Activated CD4-positive, alpha-beta T cell treated with anti-CD3 and anti-CD28 coated beads, Interleukin-10, Interleukin-2, amounts not matched to agents 100 ng/mL and 50 ng/mL, durations not matched to agents 16 hours and 8 hours (primary cell): ENCODE measurements around the gene ALDH4A1.
"Not testable (repeated sequence)": the region's sequence is repeated elsewhere in the genome, so short reads cannot be mapped to it uniquely, and the experiment has no call there.

ENCODE experiments used
- DNase-seq: peaks from one replicate; pipeline ENCODE4 v3.0.0-alpha.2; 2020

Gene ALDH4A1

DNA sequence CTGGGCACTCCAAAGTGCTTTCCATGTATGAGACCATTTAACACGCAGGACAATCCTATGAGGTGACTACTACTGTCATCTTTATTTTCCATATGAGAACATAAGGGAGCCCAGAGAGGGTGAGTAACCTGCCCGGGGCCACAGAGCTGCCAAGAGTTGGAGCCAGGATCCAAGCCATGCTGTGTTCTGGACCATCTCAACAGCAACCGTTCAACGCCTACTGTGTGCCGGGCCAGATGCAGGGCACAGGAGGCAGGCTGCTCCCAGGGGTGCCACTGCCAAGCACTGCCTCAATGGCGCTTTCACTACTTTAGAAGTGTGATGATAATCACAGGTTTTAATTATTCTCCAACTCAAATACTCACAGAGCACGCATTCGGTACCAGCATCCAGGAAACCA is 3.8 kb downstream of the ALDH4A1 start:
- DNase-seq, result no peak

DNA sequence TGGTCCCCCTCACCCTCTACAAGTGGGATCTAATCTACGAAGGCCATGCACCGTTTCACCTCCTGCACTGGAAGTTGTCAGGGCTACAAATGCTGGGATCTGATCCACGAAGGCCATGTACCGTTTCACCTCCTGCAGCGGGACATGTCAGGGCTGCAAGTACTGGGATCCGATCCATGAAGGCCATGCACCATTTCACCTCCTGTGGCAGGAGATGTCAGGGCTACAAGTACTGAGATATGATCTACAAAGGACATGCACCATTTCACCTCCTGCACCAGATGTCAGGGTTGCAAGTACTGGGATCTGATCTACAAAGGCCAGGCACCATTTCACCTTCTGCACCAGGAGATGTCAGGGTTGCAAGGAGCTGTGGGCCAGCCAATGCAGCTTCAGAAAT is 7.0 kb downstream of the ALDH4A1 start:
- DNase-seq, result no peak

DNA sequence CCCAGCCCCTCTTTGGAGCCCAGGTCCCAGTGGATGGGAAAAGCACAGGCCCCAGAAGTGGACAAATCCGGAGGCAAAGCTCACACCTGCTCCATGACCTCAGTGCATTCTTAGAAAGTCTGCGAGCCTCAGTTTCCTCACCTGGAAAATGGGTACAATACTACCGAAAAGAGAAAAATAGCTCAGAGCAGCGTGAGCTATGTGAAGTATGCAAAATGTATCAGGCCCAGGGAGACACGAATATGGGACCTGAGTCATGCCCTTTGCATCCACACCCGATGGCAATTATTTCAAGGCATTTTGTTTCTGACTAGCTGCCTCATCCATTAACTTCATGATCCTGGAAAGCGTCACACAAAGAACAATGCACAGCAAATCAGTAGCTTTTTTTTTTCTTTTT is 9.2 kb downstream of the ALDH4A1 start:
- no peak for DNase-seq

DNA sequence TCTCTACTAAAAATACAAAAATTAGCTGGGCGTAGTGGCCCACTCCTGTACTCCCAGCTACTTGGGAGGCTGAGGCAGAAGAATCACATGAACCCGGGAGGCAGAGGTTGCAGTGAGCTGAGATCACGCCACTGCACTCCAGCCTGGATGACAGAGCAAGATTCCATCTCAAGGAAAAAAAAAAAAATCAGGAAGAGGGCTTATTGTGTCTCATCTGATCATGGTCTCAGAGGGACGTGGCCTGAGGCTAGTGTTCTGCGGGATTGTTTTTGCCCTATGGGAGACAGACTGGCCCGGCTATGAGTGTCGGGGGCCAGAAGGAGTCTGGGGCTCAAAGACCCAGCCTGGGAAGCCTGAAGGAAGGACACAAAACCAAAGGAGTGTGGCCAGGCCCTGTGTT is 10.5 kb downstream of the ALDH4A1 start:
- not testable (repeated sequence) for DNase-seq

DNA sequence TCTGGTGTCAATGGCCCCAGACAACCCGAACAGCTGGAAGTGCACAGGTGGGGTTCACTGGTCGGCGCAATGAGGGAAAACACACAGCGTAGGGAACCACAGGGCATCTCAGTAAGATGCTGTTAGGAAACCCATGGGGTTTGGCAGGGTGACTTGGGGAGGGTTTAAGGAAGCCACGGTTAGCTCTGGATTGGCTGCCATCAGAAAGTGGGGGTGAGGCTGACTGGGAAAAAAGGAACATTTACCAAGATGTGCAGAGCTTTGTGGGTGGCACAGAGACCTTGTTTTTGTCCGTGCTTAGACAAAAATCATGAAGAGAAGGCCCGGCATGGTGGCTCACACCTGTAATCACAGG is 11.0 kb downstream of the ALDH4A1 start:
- DNase-seq, result no peak

- no peak for DNase-seq
Observed at GRCh38 chr1:18890706-18891425, 11.5 kb downstream of the ALDH4A1 start.

DNA sequence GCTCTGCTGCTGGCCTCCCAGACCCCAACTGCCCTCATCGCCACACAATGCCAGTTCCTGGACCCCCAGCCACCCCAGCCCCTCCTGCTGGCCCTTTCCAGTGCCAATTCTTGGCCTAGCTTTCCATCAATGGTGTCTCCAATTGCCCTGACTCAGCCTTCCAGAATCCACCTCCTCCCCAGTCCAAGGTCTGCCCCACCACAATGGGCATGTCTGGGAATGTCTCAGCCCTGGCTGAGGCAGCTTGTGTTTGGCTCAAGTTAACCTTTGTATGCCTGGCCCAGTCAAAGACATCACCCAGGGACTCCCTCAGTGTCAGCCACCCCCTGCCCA is 16.4 kb downstream of the ALDH4A1 start:
- no peak for DNase-seq

DNA sequence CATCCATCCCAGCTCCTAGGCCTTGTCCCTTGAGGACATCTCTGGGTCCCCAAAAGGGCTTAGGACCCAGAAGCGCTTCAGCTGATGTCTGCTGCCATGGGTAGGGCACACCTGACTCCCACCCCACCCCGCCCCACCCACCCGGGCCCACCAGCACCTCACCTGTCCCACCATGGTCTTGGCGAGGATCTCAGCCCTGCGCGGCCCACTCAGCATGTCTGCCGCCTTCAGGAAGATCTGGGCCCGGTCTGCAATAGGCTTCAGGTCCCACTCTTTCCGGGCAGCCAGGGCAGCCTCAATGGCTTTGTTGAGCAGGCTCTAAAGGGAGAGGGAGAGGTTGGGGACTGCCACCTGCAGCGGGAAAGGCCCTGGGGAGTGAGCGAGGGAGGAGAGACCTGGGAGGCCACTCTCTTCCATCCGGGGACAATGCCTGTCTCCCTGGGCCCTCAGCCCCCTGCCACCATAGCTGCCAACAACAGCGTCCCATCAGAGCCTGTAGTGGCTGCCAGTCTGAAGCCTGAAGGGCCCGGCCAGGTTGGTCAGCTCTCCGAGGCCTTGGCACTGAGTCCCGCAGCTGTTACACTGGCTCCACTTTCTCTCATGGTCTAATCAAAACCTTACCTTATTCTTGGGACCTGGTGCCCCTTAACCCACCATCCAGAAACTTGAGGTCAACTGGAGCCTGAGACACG is 16.9 kb downstream of the ALDH4A1 start:
- no peak for DNase-seq

DNA sequence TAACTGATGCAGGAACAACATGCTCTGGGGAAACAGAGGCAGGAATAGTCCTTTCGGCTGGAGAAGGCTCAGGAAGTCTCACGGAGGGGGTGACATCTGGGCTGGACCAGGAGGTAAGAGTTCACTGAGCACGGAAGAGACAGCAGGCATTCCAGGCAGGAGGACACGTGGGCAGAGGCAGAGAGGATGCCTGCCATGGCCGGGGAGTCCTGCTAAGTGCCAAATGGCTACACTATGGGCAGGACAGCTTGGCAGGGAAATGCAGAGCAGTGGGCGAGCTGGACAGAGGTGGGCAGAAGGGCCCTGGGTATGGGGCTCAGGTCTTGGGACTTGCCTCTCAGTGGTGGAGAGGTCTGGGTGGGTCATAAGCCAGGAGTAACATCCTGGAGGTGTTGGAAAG is 17.6 kb downstream of the ALDH4A1 start:
- no peak for DNase-seq

GRCh38 chr1:18884419-18884717 is 18.0 kb downstream of the ALDH4A1 start:
- no peak for DNase-seq

- DNase-seq, result peak; percentile 70
Observed at GRCh38 chr1:18883636-18884418, 18.5 kb downstream of the ALDH4A1 start.

- no peak for DNase-seq
Observed at GRCh38 chr1:18883079-18883478, 19.3 kb downstream of the ALDH4A1 start.

DNA sequence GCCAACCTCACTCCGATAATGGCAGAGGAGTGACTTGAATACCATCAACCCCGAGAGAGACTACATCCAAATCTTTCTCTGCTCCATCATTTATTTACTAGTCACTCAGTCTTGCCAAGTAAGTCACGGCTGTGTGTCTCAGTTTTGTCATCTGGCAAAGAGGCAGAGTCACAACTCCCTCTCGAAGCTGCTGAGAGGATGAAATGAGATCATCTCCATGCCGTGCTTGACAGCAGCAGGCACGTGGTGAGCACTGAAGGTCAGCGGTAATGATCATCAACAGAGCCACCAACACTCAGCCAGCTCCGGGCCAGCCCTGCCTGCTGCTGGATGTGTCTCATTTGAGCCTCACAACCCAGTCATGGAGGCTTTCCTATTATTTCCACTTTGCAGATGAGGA is 19.9 kb downstream of the ALDH4A1 start:
- DNase-seq, result no peak

DNA sequence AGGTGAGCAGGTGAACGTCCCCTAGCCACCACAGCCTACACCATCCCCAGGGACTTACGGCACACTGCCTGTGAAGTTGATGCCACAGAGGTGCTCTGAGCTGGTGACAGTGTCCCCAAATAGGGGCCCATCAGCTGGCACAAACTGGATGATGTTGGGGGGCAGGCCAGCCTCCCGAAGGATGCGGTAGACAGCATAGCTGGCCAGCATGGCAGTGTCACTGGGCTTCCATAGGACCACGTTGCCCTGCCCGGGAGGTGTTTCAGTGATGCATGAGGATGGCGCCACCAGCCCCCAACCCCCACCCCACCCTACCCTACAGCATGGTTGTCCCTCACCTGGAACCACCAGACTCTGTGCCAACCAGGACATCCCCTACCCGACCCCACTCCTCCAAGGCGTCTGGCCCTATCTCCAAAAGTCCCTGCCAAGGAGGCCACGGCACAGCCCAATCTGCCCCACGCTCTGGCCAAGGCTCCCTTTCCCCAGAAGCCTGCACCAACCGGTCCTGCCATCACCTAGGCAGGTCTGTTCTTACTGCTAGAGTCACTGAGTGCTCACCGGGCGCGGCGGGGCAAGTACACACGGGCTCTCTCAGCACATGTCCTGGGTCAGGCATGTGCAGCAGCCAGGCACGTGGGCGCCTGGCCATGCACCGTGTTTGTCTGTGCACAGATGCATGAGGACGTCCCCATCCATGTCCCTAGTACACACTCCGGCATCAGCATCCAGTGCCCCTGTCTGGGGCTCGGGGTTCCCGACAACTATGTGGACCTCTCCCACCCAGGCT is 20.5 kb downstream of the ALDH4A1 start:
- no peak for DNase-seq

DNA sequence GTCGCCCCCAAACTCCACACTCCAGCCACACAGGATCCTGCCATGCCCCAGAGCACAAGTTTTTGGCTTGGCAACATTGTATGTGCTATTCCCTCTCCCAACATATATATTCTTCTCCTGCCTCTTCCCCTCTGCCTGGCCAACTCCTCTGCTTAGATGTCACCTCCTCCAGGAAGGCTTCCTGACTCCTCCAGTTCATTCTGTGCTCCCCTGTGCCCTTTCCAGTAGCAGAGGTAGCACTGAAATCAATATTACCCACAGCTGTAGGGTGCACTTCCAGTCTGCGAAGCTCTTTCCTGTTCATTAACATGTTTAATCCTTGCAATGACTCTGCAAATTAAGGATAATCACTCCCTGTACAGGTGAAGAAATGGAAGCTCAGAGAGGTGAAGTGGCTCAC is 21.2 kb downstream of the ALDH4A1 start:
- DNase-seq, result no peak

DNA sequence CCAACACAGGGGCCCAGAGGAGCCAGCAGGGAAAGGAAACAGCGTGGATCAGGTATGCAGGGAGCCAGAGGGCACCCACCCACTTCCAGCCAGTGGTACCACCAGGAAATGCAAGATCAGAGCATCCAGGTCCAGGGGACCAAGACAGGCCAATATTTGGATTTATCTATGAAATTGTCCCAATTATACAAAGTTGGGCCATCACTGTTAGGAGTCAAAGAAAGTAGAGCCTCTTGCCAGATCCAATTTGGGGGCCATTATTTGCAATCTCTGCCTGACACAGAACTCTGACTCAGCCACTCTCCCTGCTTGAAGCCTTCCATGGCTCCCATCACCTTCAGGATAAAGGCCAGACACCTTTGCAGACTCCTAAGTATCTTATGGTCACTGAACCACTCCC is 21.8 kb downstream of the ALDH4A1 start:
- DNase-seq, result no peak

- no peak for DNase-seq
Observed at GRCh38 chr1:18879791-18880309, 22.5 kb downstream of the ALDH4A1 start.

DNA sequence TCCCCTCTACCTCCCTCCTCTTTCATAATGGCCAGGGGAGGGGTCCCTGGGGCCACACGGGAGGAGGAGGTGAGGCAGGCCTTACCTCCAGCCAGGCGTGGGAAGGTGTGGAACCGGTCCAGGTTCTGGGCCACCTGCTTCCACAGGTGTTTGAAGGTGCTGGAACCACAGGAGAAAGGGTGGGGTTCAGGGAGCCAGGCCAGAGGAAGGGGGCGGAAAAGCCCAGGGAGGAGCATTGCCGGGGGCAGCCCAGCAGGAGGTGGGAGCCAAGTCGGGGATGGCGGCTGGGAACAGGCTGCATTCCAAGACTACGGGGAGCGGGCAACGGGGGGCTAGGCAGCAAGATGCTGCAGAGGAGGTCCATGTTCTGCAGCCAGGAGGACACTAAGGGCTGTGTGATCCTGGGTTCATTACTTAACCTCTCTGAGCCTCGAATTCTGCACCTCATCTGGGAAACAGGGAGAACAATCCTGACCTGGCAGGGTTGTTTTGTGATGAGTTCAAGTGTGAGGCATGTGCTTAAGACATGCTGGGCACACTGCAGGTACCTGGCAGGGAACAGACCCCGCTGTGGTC is 23.1 kb downstream of the ALDH4A1 start:
- DNase-seq, result no peak

DNA sequence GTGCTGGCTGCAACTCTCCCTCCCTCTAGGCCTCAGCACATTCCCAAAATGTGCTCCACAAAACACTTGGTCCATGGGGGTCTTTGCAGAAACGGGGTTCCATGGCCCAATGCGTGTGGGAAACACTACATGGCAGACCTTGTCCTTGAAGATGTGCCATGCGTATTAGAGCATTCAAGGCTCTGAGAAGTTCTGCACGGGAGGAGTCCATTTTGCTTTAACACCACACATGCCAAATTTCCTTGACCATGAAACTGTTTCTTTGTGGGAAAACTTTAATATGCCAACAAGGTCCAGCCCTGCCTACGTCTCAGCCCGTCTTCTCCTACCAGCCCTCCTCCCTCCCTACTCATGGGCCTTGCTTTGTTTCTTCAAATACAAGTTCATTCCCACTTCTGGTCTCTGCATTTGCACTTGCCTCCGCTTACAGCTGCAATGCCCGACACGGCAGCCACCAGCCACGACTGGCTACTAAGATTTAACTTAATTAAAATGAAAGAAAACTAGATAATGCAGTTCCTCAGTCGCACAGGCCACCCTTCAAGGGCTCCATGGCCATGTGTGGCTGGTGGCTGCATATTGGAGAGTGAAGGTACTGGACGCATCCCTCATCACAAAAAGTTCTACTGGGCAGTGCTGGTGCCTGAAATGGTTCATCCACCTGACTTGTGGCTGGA is 23.7 kb downstream of the ALDH4A1 start:
- DNase-seq, result no peak

DNA sequence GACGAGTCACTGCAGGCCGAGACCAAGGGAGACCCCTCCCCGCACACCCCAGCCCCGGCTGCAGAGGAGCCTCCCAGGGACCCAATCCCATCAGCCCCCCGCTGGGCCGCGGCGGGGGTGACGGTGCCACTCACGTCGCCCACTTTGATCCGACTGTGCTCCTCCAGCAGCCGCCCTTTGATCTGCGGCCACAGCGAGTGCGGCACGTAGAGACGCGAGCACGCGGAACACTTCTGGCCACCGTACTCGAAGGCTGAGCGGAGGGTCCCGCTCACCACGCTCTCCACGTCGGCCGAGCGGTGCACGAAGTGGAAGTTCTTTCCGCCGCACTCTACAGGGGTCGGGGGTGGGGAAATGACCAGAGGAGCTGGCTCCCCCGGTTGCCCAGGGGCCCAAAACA is 25.1 kb downstream of the ALDH4A1 start:
- no peak for DNase-seq

GRCh38 chr1:18876210-18876609 is 26.1 kb downstream of the ALDH4A1 start:
- no peak for DNase-seq

- no peak for DNase-seq
Observed at GRCh38 chr1:18875796-18876128, 26.6 kb downstream of the ALDH4A1 start.
